Glutamatergic neuron (in vitro differentiated cells): Measurements from ENCODE around the gene SMAD3. TPM values are rescaled to one million over a fixed set of nuclear protein-coding genes. Genes with fewer than 3 reads are reported as not detected.
"Not testable (repeated sequence)": the region's sequence is repeated elsewhere in the genome, so short reads cannot be mapped to it uniquely, and the experiment has no call there.

Experiments used
- DNase-seq: peaks from one replicate; pipeline ENCODE4 v3.0.0; 2022
- H3K27ac Mint-ChIP-seq: one replicate; pipeline ENCODE4 v1.8.0; 2020; ENCODE audit warnings: mild to moderate bottlenecking, mixed read lengths, inconsistent platforms; ENCODE audit not compliant: unreplicated experiment
- H3K27me3 Mint-ChIP-seq: one replicate; pipeline ENCODE4 v1.8.0; 2020; ENCODE audit warnings: mild to moderate bottlenecking, moderate library complexity, mixed read lengths, inconsistent platforms; ENCODE audit not compliant: unreplicated experiment
- H3K36me3 Mint-ChIP-seq: one replicate; pipeline ENCODE4 v1.8.0; 2020; ENCODE audit warnings: mild to moderate bottlenecking, mixed read lengths, inconsistent platforms; ENCODE audit not compliant: unreplicated experiment
- H3K4me1 Mint-ChIP-seq: one replicate; pipeline ENCODE4 v1.8.0; 2020; ENCODE audit warnings: mild to moderate bottlenecking, low read depth, mixed read lengths, inconsistent platforms; ENCODE audit not compliant: unreplicated experiment
- H3K4me3 Mint-ChIP-seq: one replicate; pipeline ENCODE4 v1.8.0; 2020; ENCODE audit warnings: mild to moderate bottlenecking, mixed read lengths, inconsistent platforms; ENCODE audit not compliant: unreplicated experiment
- H3K9me3 Mint-ChIP-seq: one replicate; pipeline ENCODE4 v1.8.0; 2020; ENCODE audit warnings: mild to moderate bottlenecking, moderate library complexity, mixed read lengths, inconsistent platforms; ENCODE audit not compliant: unreplicated experiment
- total RNA-seq: library from RNA; stranded (reverse); fragmentation: NEBNext Ultra II Directional; extraction: Animal tissue kit (Norgen Biotek cat#: 25700); gene quantifications from one replicate; pipeline ENCODE4 v1.2.1, GENCODE V29; 2021; ENCODE audit not compliant: unreplicated experiment
- TF ChIP-seq, protein P1 (sequence below): fragments of 200-600 bp; sonication (generic); IDR thresholded peaks from one replicate; pipeline ENCODE4 v1.5.0; 2021; ENCODE audit not compliant: partially characterized antibody, unreplicated experiment

Gene SMAD3
- total RNA-seq, 1 donor from 2014 or later, result 5.0 TPM

DNA sequence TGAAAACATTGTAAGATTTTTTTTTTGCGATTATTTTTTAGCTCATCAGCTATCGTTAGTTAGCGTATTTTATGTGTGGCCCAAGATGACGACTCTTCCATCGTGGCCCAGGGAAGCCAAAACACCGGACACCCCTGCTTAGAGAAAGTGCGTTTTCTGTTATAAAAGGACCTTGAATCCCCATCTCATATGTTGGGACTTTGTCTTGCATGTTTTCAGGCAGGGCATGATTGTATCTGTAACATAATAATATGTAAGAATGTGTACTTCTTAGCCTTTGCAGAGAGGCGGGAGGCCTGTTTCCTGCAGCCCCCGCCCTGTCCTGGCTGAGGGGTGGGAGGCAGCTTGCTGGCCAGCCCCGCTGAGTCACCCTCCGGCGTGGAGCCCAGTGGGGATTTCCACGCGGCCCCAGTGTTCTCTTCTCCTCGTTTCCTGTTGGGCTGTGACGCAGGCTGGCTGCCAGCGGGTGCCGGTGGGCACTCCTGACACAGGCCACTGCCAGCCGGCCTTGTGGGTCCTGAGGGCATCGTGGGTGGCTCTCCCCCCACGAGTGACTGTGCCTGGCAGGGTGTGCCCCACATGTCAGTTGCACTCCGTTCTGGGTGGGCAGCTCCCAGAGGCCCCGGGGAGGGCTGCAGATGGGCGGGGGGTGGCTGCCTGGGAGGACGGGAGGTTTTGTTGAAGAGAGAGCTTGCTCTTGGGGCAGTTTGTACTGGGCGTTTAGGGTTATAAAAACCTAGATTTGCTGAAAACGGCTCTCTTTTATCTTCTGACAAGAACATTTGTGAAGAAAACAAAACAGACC, 55.6 kb downstream of the SMAD3 start:
- H3K36me3 Mint-ChIP-seq, result no peaks in the 10 kb centered on the region
- no peak overlapping the region for H3K27ac Mint-ChIP-seq
- H3K4me3 Mint-ChIP-seq, result no peak overlapping the region
- TF ChIP-seq, protein P1, sequence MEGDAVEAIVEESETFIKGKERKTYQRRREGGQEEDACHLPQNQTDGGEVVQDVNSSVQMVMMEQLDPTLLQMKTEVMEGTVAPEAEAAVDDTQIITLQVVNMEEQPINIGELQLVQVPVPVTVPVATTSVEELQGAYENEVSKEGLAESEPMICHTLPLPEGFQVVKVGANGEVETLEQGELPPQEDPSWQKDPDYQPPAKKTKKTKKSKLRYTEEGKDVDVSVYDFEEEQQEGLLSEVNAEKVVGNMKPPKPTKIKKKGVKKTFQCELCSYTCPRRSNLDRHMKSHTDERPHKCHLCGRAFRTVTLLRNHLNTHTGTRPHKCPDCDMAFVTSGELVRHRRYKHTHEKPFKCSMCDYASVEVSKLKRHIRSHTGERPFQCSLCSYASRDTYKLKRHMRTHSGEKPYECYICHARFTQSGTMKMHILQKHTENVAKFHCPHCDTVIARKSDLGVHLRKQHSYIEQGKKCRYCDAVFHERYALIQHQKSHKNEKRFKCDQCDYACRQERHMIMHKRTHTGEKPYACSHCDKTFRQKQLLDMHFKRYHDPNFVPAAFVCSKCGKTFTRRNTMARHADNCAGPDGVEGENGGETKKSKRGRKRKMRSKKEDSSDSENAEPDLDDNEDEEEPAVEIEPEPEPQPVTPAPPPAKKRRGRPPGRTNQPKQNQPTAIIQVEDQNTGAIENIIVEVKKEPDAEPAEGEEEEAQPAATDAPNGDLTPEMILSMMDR, result no peak
- DNase-seq, result no peak
- H3K9me3 Mint-ChIP-seq, result peaks cover 2% of the 10 kb centered on the region
- peaks cover 4% of the 10 kb centered on the region for H3K4me1 Mint-ChIP-seq
- H3K27me3 Mint-ChIP-seq, result peaks cover 1% of the 10 kb centered on the region

DNA sequence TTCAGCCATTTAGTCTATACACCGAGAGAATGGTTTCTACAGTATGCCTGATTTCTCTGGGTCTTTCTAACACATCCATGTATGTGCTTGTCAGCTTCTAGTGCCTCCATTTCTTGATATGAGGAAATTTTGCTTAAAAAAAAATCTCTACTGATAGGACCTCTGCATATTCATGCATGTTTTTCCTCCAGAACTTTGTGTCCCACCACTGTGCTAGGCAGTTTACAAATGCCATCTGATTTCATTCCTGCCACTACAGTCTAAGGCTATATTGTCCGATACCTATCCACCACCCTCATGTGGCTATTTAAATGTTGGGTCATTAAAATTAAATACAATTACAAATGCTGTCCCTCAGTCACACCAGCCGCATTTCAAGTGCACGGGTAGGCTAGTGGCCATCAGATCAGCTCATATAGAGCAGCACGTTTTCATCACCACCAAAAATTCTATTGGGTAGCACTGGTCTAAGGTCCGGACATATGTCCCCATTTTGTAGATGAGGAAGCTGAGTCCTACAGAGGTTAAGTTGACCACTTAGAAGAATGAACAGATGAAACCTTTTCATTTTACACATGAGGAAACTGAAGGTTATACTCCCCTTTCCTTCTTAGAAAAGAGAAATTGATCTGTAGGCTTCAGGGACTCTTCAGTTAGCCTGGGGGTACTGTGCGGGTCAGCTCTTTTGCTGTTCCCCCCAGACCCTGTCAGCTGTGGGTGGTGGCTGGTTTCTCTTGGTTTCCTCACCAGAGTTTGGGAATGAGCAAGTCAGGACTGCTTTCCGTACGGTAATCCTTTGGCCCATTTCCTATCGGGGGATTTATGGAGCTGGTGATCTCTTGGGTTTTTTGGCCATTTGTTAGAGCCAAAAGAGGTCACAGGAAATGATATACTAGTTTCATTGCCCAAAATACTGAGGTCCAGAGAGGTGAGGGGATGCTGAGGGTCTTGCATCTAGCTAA, 56.5 kb downstream of the SMAD3 start:
- H3K4me1 Mint-ChIP-seq, result peaks cover 4% of the 10 kb centered on the region

DNA sequence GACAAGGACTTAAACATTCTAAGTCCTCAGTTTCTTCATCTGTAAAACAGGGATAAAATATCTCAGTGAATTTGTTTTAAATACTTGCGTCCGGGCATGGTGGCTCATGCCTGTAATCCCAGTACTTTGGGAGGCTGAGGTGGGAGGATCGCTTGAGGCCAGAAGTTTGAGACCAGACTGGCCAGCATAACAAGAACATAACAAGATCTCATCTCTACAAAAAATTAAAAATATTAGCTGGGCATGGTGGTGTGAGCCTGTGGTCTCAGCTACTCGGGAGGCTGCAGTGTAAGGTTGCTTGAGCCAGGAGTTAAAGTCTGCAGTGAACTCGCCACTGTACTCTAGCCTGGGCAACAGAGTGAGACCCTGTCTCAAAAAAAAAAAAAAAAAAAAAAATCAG, 57.4 kb downstream of the SMAD3 start:
- H3K36me3 Mint-ChIP-seq, DNase-seq, H3K9me3 Mint-ChIP-seq, H3K4me3 Mint-ChIP-seq, H3K4me1 Mint-ChIP-seq, H3K27ac Mint-ChIP-seq, H3K27me3 Mint-ChIP-seq: not testable (repeated sequence)

More for the DNA sequence above, 56.5 kb downstream of the SMAD3 start:
- Mint-ChIP-seq H3K36me3 (no peaks in the 10 kb centered on the region), H3K27me3 (peaks cover 2% of the 10 kb centered on the region), H3K4me3 (no peak overlapping the region), H3K9me3 (peaks cover 3% of the 10 kb centered on the region), H3K27ac (no peak overlapping the region)
- DNase-seq, result no peak
- TF ChIP-seq, protein P1, result no peak

DNA sequence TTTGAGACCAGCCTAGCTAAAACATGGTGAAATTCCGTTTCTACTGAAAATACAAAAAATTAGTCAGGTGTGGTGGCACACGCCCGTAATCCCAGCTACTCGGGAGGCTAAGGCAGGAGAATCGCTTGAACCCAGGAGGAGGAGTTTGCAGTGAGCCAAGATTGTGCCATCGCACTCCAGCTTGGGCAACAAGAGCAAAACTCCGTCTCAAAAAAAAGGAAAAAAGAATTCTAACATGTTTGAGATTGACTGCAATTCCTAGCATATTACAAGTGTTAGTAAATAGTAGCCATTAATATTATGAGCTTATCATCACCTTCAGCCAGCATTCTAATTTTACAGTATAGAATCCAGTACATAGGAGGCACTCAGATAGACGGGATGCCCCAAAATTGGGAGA, 57.9 kb downstream of the SMAD3 start:
- not testable (repeated sequence) for DNase-seq, H3K27ac Mint-ChIP-seq, H3K9me3 Mint-ChIP-seq, H3K4me1 Mint-ChIP-seq, H3K4me3 Mint-ChIP-seq, H3K27me3 Mint-ChIP-seq, H3K36me3 Mint-ChIP-seq

DNA sequence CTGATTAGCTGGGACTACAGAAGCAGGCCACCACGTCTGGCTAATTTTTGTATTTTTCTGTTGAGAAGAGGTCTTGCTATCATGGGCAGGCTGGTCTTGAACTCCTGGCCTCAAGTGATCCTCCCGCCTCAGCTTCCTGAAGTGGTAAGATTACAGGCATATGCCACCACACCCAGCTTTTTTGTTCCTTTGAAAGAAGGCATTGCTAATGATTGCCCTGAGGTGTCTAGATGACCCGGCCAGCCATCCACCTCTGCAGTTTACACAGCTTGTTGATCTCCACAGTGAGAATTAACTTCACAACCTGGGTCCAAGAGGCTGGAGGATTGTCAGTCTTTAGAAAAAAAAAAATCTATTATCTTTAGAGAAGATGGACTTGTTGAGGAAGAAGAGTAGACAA, 58.7 kb downstream of the SMAD3 start:
- Mint-ChIP-seq H3K27me3 (peaks cover 2% of the 10 kb centered on the region), H3K9me3 (peaks cover 3% of the 10 kb centered on the region), H3K4me1 (peaks cover 4% of the 10 kb centered on the region), H3K4me3 (no peak overlapping the region), H3K36me3 (no peaks in the 10 kb centered on the region), H3K27ac (no peak overlapping the region)
- TF ChIP-seq, protein P1, result no peak
- DNase-seq, result no peak
